ENCODE data around the gene OR4C15. TPM values are rescaled to one million over a fixed set of nuclear protein-coding genes. Genes with fewer than 3 reads are reported as not detected.

The OR4C15 gene
- total RNA-seq, 1 experiment from 2014 or later: not detected

DNA sequence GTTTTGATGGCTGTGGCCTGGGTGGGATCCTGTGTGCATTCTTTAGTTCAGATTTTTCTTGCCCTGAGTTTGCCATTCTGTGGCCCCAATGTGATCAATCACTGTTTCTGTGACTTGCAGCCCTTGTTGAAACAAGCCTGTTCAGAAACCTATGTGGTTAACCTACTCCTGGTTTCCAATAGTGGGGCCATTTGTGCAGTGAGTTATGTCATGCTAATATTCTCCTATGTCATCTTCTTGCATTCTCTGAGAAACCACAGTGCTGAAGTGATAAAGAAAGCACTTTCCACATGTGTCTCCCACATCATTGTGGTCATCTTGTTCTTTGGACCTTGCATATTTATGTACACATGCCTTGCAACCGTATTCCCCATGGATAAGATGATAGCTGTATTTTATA, 18.3 kb downstream of the OR4C15 start:
- ATAC-seq: no peak
- Mint-ChIP-seq H3K36me3 (peaks cover 61% of the 10 kb centered on the region), H3K9me3 (peaks cover 79% of the 10 kb centered on the region), H3K4me3 (no peak overlapping the region), H3K4me1 (no peaks in the 10 kb centered on the region), H3K27ac (no peak overlapping the region), H3K27me3 (ENCODE audit: low read depth) (peaks cover 7% of the 10 kb centered on the region)
- POLR2A ChIA-PET: no interaction called here
- CTCF ChIA-PET: no interaction called here
- TF ChIP-seq OVOL2 (CRISPR knock-in tag; IDR thresholded peaks at IDR 0.05; ENCODE audit: borderline replicate concordance) (no peak), ETV6 (CRISPR knock-in tag; IDR thresholded peaks at IDR 0.05) (no peak), SMAD3 (CRISPR knock-in tag; IDR thresholded peaks at IDR 0.05; ENCODE audit: borderline replicate concordance) (no peak), ZNF232 (CRISPR knock-in tag; IDR thresholded peaks at IDR 0.05) (no peak), TP53 (CRISPR knock-in tag; IDR thresholded peaks at IDR 0.05) (no peak)
- DNase-seq (ENCODE audit: low spot score): no peak

Other genes starting within 250 kb of the OR4C15 start
- not detected in 3 replicates for gene OR4A16, start 211.3 kb upstream of the OR4C15 start, total RNA-seq (2021)
- gene OR4A15, start 186.5 kb upstream of the OR4C15 start, total RNA-seq (2021): not detected in 3 replicates
- not detected in 3 replicates for gene OR4C16, start 17.7 kb downstream of the OR4C15 start, total RNA-seq (2021)
- gene OR4C11, start 53.2 kb downstream of the OR4C15 start, total RNA-seq (2021): not detected in 3 replicates
- not detected in 3 replicates for gene OR4P4, start 80.6 kb downstream of the OR4C15 start, total RNA-seq (2021)
- gene OR4S2, start 93.9 kb downstream of the OR4C15 start, total RNA-seq (2021): not detected in 3 replicates
- not detected in 3 replicates for gene OR4C6, start 107.7 kb downstream of the OR4C15 start, total RNA-seq (2021)
- not detected in 3 replicates for gene OR5D13, start 219.0 kb downstream of the OR4C15 start, total RNA-seq (2021)
- not detected in 3 replicates for gene OR5D14, start 241.1 kb downstream of the OR4C15 start, total RNA-seq (2021)